Ovary (tissue), 9 donors: ENCODE data around the gene BTF3. TPM values are rescaled to one million over a fixed set of nuclear protein-coding genes. Genes with fewer than 3 reads are reported as not detected.
"Not testable (repeated sequence)": the region's sequence is repeated elsewhere in the genome, so short reads cannot be mapped to it uniquely, and the experiment has no call there.

Experiments
- DNase-seq, 5 donors: peaks; one replicate each; pipeline ENCODE4 v3.0.0-alpha.2; 2019 to 2020
- H3K27ac ChIP-seq, 2 donors: fragments of 200-600 bp; one replicate each; pipeline versions ENCODE4 v1.5.1 to v1.8.0; 2019 to 2022
- H3K27me3 ChIP-seq: fragments of 200-600 bp; one replicate; pipeline ENCODE4 v1.8.0; 2022
- H3K36me3 ChIP-seq: fragments of 200-600 bp; sonication (generic); one replicate; pipeline ENCODE4 v1.5.1; 2019
- H3K4me1 ChIP-seq: one replicate; pipeline ENCODE4 v1.8.1; 2013; ENCODE audit warnings: mild to moderate bottlenecking, moderate library complexity; ENCODE audit not compliant: insufficient read depth
- H3K4me3 ChIP-seq: fragments of 200-600 bp; sonication (generic); one replicate; pipeline ENCODE4 v1.5.1; 2017
- H3K9me3 ChIP-seq, 2 donors: fragments of 200-600 bp in 1 of 2; sonication (generic) in 1 of 2; one replicate each; pipeline versions ENCODE4 v1.5.1 to v1.8.1; 2013 to 2019; ENCODE audit warnings: mild to moderate bottlenecking in 1 of 2, moderate library complexity in 1 of 2
- CTCF ChIP-seq, 3 donors: fragments of 450-650 bp in 2 of 3; fragments of 200-600 bp in 1 of 3; IDR thresholded peaks; one replicate each; pipeline versions ENCODE4 v1.5.1 to v1.8.0; 2016 to 2022; ENCODE audit warnings: antibody characterized with exemption in 3 of 3, mild to moderate bottlenecking in 1 of 3
- EP300 ChIP-seq: sonication (generic); formaldehyde crosslinking; IDR thresholded peaks from one replicate; pipeline ENCODE4 v1.6.1; 2017; ENCODE audit warnings: antibody characterized with exemption
- POLR2A ChIP-seq: fragments of 450-650 bp; IDR thresholded peaks from one replicate; pipeline ENCODE4 v1.6.1; 2017; ENCODE audit warnings: antibody characterized with exemption, mild to moderate bottlenecking, moderate library complexity
- whole genome bisulfite sequencing, 3 donors: extraction: QIAGEN DNeasy Blood & Tissue Kit in 1 of 3; methylation state at CpG; one replicate each; pipeline versions ENCODE4 v1.1.5 to v1.1.7; 2013 to 2017; 5-methylcytosine and 5-hydroxymethylcytosine counted together
- intact Hi-C, 4 donors: fragments of 100-400 bp; cut with DNase I; formaldehyde crosslinking; loops; one replicate each; pipeline versions ENCODE4 v1.11.0 to v1.15.1; 2022 to 2023
- polyA plus RNA-seq, 2 donors: library from polyadenylated mRNA; stranded (reverse); fragments of 200-250 nt in 1 of 2; fragments of 350-450 nt in 1 of 2; fragmentation: Illumina TruSeq in 1 of 2; extraction: RNeasy Lipid Tissue Mini Kit (QIAGEN cat#74804) in 1 of 2; gene quantifications; one replicate each; pipeline ENCODE4 v1.2.3, GENCODE V29; 2013 to 2014
- total RNA-seq, 7 donors: library from RNA; depleted of rRNA in 2 of 7; stranded (reverse); fragments of >200 nt in 2 of 7; fragmentation: NEBNext Ultra II Directional in 3 of 7; extraction: Animal tissue kit (Norgen Biotek cat#: 25700) in 3 of 7; gene quantifications; one replicate each; pipeline versions ENCODE4 v1.1.0 to v1.2.4, GENCODE V29; 2016 to 2023
- donor health status: DM: no; HTN: no; CAD: no; lungs with moderate emphysema.
- donor health status: DM: no; HTN: no; CAD: no.
- donor health status: Bipolar disorder and iron deficiency.
- donor health status: DM: yes; HTN: yes; CAD: no.
- donor health status: DM: no; HTN: no; CAD: no.
- donor health status: DM: yes; HTN: yes; CAD: no.

The BTF3 gene
- total and polyA plus RNA-seq, 9 donors: 648 to 1,776 (median 975) TPM

GRCh38 chr5:73450672-73451223 is 47.5 kb upstream of the BTF3 start:
- intact Hi-C loops: no loop called here
- WGBS, 3 donors: 7 to 11% (median 9%) methylated on average over 27 of the region's 27 CpGs
- peaks cover 5% of the 10 kb centered on the region for H3K4me1 ChIP-seq

GRCh38 chr5:73451224-73452130 is 46.8 kb upstream of the BTF3 start:
- Histone ChIP-seq H3K27ac (no peak overlapping the region), H3K4me3 (no peak overlapping the region), H3K27me3 (no peaks in the 10 kb centered on the region), H3K9me3 (no peaks in the 10 kb centered on the region), H3K4me1 (peaks cover 5% of the 10 kb centered on the region), H3K36me3 (no peaks in the 10 kb centered on the region)
- DNase-seq: peak in 1 of 5 donors; percentile 61
- intact Hi-C loops: no loop called here
- TF ChIP-seq POLR2A (no peak), EP300 (no peak), CTCF (IDR thresholded peaks at IDR 0.05) (no peak)
- 3 to 5% (median 3%) methylated on average over 42 to 70 of the region's 70 CpGs for WGBS, 3 donors

More at GRCh38 chr5:73450672-73451223, 47.5 kb upstream of the BTF3 start:
- H3K9me3 ChIP-seq: no peaks in the 10 kb centered on the region
- no peak overlapping the region for H3K4me3 ChIP-seq
- TF ChIP-seq EP300 (no peak), POLR2A (no peak), CTCF (IDR thresholded peaks at IDR 0.05) (no peak)
- no peaks in the 10 kb centered on the region for H3K36me3 ChIP-seq
- no peak for DNase-seq
- no peaks in the 10 kb centered on the region for H3K27me3 ChIP-seq
- H3K27ac ChIP-seq: no peak overlapping the region

- WGBS, 3 donors: 53 to 63% (median 62%) methylated on average over 6 of the region's 6 CpGs
- Histone ChIP-seq H3K4me1 (peaks cover 5% of the 10 kb centered on the region), H3K4me3 (no peak overlapping the region), H3K36me3 (no peaks in the 10 kb centered on the region), H3K9me3 (no peaks in the 10 kb centered on the region), H3K27me3 (no peaks in the 10 kb centered on the region), H3K27ac (no peak overlapping the region)
- TF ChIP-seq EP300 (no peak), POLR2A (no peak), CTCF (IDR thresholded peaks at IDR 0.05) (no peak)
- DNase-seq: no peak
- intact Hi-C loops: no loop called here
Observed at GRCh38 chr5:73452215-73452614, 46.0 kb upstream of the BTF3 start.

GRCh38 chr5:73454379-73455036 is 43.7 kb upstream of the BTF3 start:
- Histone ChIP-seq H3K4me1 (no peaks in the 10 kb centered on the region), H3K36me3 (no peaks in the 10 kb centered on the region), H3K27ac (no peak overlapping the region), H3K27me3 (no peaks in the 10 kb centered on the region), H3K9me3 (no peaks in the 10 kb centered on the region), H3K4me3 (no peak overlapping the region)
- 45 to 49% (median 46%) methylated on average over 6 of the region's 6 CpGs for WGBS, 3 donors
- intact Hi-C loops: no loop called here
- TF ChIP-seq EP300 (no peak), CTCF (IDR thresholded peaks at IDR 0.05) (peak in 2 of 3 donors; percentile 13 to 17), POLR2A (no peak)
- no peak for DNase-seq

GRCh38 chr5:73456462-73456861 is 41.8 kb upstream of the BTF3 start:
- DNase-seq, H3K36me3 ChIP-seq, H3K9me3 ChIP-seq, H3K27me3 ChIP-seq, H3K27ac ChIP-seq, H3K4me3 ChIP-seq, intact Hi-C loops, H3K4me1 ChIP-seq: not testable (repeated sequence)
- WGBS, 3 donors: 74 to 93% (median 77%) methylated on average over 1 of the region's 1 CpG
